GM06990 (cell line): ENCODE data around the gene CORO2B.

ENCODE experiments used
- DNase-seq: peaks from one replicate; pipeline ENCODE4 v3.0.0-alpha.2; 2011; ENCODE audit not compliant: insufficient read length; ENCODE audit errors: extremely low read depth
- H3K27me3 ChIP-seq: replicated peaks from 2 replicates; pipeline ENCODE4 v1.6.0; 2011; ENCODE audit warnings: low read length; ENCODE audit not compliant: control insufficient read depth, insufficient read depth
- H3K36me3 ChIP-seq: 2 replicates; pipeline ENCODE4 v1.5.1; 2011; ENCODE audit warnings: low read length; ENCODE audit not compliant: control insufficient read depth, insufficient read depth
- H3K4me3 ChIP-seq: replicated peaks from 2 replicates; pipeline ENCODE4 v1.5.1; 2011; ENCODE audit warnings: low read depth, mild to moderate bottlenecking, control low read depth, low read length
- CTCF ChIP-seq: IDR thresholded peaks from 2 replicates; pipeline ENCODE4 v1.5.1; 2011; ENCODE audit warnings: low read length, control low read depth, mild to moderate bottlenecking, inconsistent platforms; ENCODE audit not compliant: insufficient read depth, poor library complexity, severe bottlenecking

The CORO2B gene

GRCh38 chr15:68626283-68626682 is 47.5 kb downstream of the CORO2B start:
- TF ChIP-seq CTCF, result no peak
- H3K27me3 ChIP-seq, result peaks cover 3% of the 10 kb centered on the region
- no peak overlapping the region for H3K4me3 ChIP-seq
- DNase-seq, result no peak
- no peaks in the 10 kb centered on the region for H3K36me3 ChIP-seq

GRCh38 chr15:68626739-68627138 is 47.9 kb downstream of the CORO2B start:
- TF ChIP-seq CTCF, result no peak
- H3K4me3 ChIP-seq, result no peak overlapping the region
- no peaks in the 10 kb centered on the region for H3K36me3 ChIP-seq
- H3K27me3 ChIP-seq, result peaks cover 3% of the 10 kb centered on the region
- DNase-seq, result no peak

GRCh38 chr15:68627476-68627875 is 48.7 kb downstream of the CORO2B start:
- H3K4me3 ChIP-seq, result no peak overlapping the region

GRCh38 chr15:68627995-68628394 is 49.2 kb downstream of the CORO2B start:
- peaks cover 3% of the 10 kb centered on the region for H3K27me3 ChIP-seq
- H3K4me3 ChIP-seq, result no peak overlapping the region
- H3K36me3 ChIP-seq, result no peaks in the 10 kb centered on the region
- DNase-seq, result no peak
- TF ChIP-seq CTCF, result no peak

More at GRCh38 chr15:68627476-68627875, 48.7 kb downstream of the CORO2B start:
- DNase-seq, result no peak
- Histone ChIP-seq H3K36me3 (no peaks in the 10 kb centered on the region), H3K27me3 (peaks cover 3% of the 10 kb centered on the region)
- no peak for TF ChIP-seq CTCF

- H3K36me3 ChIP-seq, result no peaks in the 10 kb centered on the region
- no peak overlapping the region for H3K4me3 ChIP-seq
- no peak for DNase-seq
- TF ChIP-seq CTCF, result no peak
- H3K27me3 ChIP-seq, result peaks cover 3% of the 10 kb centered on the region
These were observed 50.9 kb downstream of the CORO2B start for GRCh38 chr15:68629519-68630210.

GRCh38 chr15:68630211-68630555 is 51.4 kb downstream of the CORO2B start:
- no peak overlapping the region for H3K4me3 ChIP-seq
- DNase-seq, result no peak
- H3K27me3 ChIP-seq, result peaks cover 3% of the 10 kb centered on the region
- no peaks in the 10 kb centered on the region for H3K36me3 ChIP-seq
- no peak for TF ChIP-seq CTCF
